Smooth muscle cell of bladder (primary cell): ENCODE data around the gene TMEM248. TPM values are rescaled to one million over a fixed set of nuclear protein-coding genes. Genes with fewer than 3 reads are reported as not detected.

ENCODE experiments used
- total RNA-seq: library from RNA; depleted of rRNA; stranded (reverse); fragments of >200 nt; gene quantifications from 2 replicates; pipeline ENCODE4 v1.2.3, GENCODE V29; 2014

The TMEM248 gene, protein sequence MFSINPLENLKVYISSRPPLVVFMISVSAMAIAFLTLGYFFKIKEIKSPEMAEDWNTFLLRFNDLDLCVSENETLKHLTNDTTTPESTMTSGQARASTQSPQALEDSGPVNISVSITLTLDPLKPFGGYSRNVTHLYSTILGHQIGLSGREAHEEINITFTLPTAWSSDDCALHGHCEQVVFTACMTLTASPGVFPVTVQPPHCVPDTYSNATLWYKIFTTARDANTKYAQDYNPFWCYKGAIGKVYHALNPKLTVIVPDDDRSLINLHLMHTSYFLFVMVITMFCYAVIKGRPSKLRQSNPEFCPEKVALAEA
- total RNA-seq, result 76.8 and 104 TPM in 2 replicates

DNA sequence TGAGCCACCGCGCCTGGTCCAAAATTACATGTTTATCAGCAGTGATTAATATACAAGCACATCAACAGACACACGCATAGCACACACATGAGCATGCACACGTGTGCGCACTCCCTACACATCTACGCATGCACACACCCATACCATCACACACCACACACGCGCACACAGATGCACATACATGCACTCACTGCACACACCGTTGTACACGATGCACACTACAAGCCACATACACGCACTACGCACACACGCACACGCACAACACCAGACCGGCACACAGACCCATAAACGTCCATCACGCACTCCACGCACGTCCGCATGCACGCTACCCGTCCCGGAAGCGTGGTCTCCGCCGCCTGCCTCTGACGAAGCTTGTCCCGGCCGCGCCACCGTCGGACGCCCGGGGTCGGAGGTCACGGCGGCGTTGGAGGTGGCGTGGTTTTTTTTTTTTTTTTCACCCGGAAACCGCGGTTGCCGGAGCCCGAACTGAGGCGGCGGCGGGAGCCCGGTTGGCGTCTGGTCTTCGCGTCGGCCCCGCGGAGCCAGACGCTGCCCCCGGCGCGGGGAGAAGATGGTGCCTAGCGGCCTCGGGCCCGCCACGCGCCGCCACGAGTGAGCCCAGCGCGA is at the start of gene TMEM248:
Gene TMEM248 (plus strand): TSS at position 457 of the 627 bp plus-strand sequence. CDS start 20,641 bp downstream, outside the sequence.

DNA sequence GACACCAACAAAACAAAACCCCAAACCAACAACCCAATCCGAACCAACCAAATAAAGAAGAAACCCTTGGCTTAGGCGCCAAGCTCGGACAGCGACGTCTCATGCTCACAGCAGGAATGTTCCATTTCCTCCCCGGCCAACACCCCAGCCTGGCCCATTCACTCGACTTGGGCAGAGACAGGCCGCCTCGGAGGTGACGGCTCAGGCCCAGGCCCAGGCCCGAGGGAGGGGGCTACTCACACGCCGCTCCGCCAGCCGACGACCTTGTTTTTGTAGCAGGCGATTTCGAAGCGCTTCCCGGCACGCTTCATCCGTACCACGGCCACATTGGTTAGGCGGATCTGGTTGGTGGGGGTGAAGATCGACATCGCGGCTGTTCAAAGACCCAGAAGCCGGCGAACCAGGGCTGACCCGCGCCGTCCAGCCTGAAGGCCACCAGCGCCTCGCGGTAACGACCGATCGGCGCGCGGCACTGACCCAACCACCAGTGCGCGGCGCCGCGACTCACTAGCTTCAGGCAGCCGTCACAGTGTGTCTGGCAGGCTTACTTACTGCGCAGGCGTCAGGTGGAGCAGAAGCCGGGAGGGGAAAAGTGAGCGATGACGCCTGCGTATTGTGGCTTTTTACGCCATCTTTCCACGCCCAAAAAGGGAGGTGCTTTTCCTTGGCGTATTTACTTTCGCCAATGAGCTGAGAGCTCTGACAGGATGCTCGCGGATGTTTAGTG is 74.2 kb downstream of the TMEM248 start, which contains the start of gene SBDS:
Gene SBDS (minus strand): TSS at position 537 of the 727 bp plus-strand sequence. CDS start 169 bp downstream, at position 368.

DNA sequence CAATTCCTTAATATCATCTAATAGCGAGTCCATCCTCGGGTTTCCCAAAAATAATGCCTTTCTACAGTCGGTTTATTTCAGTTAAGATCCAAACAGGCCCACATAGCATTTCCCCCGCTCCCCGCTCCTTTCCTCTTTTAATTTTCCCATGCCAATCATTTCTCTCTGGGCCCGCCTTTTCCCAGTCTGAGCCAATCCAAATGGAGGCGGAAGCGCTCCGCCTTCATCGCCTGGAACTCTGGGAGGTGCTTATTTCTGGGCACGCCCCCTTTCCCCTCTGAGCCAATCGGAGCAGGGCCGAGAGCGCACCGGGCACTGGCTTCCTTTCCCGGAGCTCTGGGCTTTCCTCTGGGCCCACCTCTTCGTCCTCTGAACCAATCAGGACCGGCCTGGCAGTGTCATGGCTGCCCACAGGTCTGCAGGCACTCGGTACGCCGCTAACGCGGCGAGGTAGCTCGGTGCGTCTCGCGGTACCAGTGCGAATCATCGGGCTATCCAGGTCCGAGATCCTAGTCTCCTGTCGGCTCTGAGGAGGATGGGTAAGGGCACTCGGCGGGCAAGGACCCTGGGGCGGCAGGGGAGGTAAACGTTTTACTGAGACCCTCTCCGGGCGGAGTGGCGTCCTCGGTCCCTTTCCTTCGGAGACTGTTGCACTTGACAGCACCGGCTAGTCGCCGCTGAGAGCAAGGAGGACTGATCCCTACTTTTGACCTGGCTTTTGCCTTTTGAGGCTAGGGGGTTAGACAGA is 75.6 kb downstream of the TMEM248 start, which contains the start of gene TYW1:
Gene TYW1 (plus strand): TSS at position 390 of the 748 bp plus-strand sequence. CDS start 146 bp downstream, at position 536.

Other genes starting within 250 kb of the TMEM248 start
- gene RABGEF1, start 180.5 kb upstream of the TMEM248 start, total RNA-seq, result 32.9 and 39.4 TPM in 2 replicates
- 69.4 and 91.0 TPM in 2 replicates for gene SBDS, start 74.4 kb downstream of the TMEM248 start, total RNA-seq
- gene TYW1, start 75.6 kb downstream of the TMEM248 start, total RNA-seq, result 17.9 and 19.3 TPM in 2 replicates